Spleen (tissue), 11 donors: ENCODE results near the gene MCTP1. TPM values are rescaled to one million over a fixed set of nuclear protein-coding genes. Genes with fewer than 3 reads are reported as not detected.

Source experiments
- DNase-seq: peaks from one replicate; pipeline ENCODE4 v3.0.0-alpha.2; 2020
- H3K27ac ChIP-seq, 8 donors: fragments of 200-600 bp; sonication (generic) in 7 of 8; 1 replicate in 4 of 8; 2 replicates in 4 of 8; pipeline versions ENCODE4 v1.5.0 to v1.8.0; 2016 to 2021; ENCODE audit warnings: inconsistent platforms in 4 of 8, mild to moderate bottlenecking in 4 of 8, moderate library complexity in 1 of 8
- H3K27me3 ChIP-seq, 7 donors: fragments of 200-600 bp; sonication (generic) in 6 of 7; replicated peaks in 1 of 7; 1 replicate in 4 of 7; 2 replicates in 3 of 7; pipeline versions ENCODE4 v1.5.0 to v1.8.0; 2016 to 2021; ENCODE audit warnings: inconsistent platforms in 3 of 7, mild to moderate bottlenecking in 1 of 7
- H3K36me3 ChIP-seq, 6 donors: fragments of 200-600 bp; sonication (generic) in 5 of 6; 1 replicate in 4 of 6; 2 replicates in 2 of 6; pipeline versions ENCODE4 v1.5.0 to v1.8.0; 2016 to 2021; ENCODE audit warnings: inconsistent platforms in 2 of 6
- H3K4me1 ChIP-seq, 6 donors: fragments of 200-600 bp; sonication (generic) in 5 of 6; 1 replicate in 3 of 6; 2 replicates in 3 of 6; pipeline versions ENCODE4 v1.5.0 to v1.8.0; 2016 to 2021; ENCODE audit warnings: inconsistent platforms in 3 of 6
- H3K4me3 ChIP-seq, 8 donors: fragments of 200-600 bp; sonication (generic) in 7 of 8; 1 replicate in 4 of 8; 2 replicates in 4 of 8; pipeline versions ENCODE4 v1.5.0 to v1.8.0; 2016 to 2021; ENCODE audit warnings: inconsistent platforms in 4 of 8, mild to moderate bottlenecking in 4 of 8, moderate library complexity in 2 of 8
- H3K9me3 ChIP-seq, 8 donors: fragments of 200-600 bp; sonication (generic) in 7 of 8; 1 replicate in 4 of 8; 2 replicates in 4 of 8; pipeline versions ENCODE4 v1.5.0 to v1.8.0; 2016 to 2021; ENCODE audit warnings: inconsistent platforms in 4 of 8
- POLR2A ChIP-seq, 3 donors: fragments of 450-650 bp; IDR thresholded peaks; one replicate each; pipeline ENCODE4 v1.5.1; 2017; ENCODE audit warnings: antibody characterized with exemption in 3 of 3, mild to moderate bottlenecking in 1 of 3
- POLR2AphosphoS5 ChIP-seq, 3 donors: sonication (generic); formaldehyde crosslinking; IDR thresholded peaks; one replicate each; pipeline ENCODE4 v1.5.1; 2017; ENCODE audit warnings: antibody characterized with exemption in 3 of 3
- WGBS, 5 donors: extraction: QIAGEN DNeasy Blood & Tissue Kit in 3 of 5; methylation state at CpG; one replicate each; pipeline versions ENCODE4 v1.1.5 to v1.1.7; 2013 to 2018; 5-methylcytosine and 5-hydroxymethylcytosine counted together
- intact Hi-C: fragments of 100-400 bp; cut with DNase I; formaldehyde crosslinking; loops from one replicate; pipeline ENCODE4 v1.15.0; 2023; ENCODE audit warnings: low total_unique reads
- polyA plus RNA-seq, 3 donors: library from polyadenylated mRNA; stranded (reverse); fragments of 200-250 nt; gene quantifications; one replicate each; pipeline ENCODE4 v1.2.1, GENCODE V29; 2013
- total RNA-seq, 7 donors: library from RNA; depleted of rRNA in 3 of 7; stranded (reverse); fragments of >200 nt in 3 of 7; fragmentation: NEBNext Ultra II Directional in 4 of 7; extraction: Animal tissue kit (Norgen Biotek cat#: 25700) in 4 of 7; gene quantifications; one replicate each; pipeline versions ENCODE4 v1.1.0 to v1.2.1, GENCODE V29; 2016 to 2021
- TF ChIP-seq, protein P1 (sequence below), 11 experiments: fragments of 200-600 bp in 7 of 11; fragments of 450-650 bp in 4 of 11; sonication (generic) in 4 of 11; IDR thresholded peaks in 8 of 11; conservative IDR thresholded peaks in 3 of 11; 1 replicate in 7 of 11; 2 replicates in 4 of 11; pipeline versions ENCODE4 v1.4.0 to v1.8.0; 2016 to 2021; ENCODE audit warnings: antibody characterized with exemption in 11 of 11, inconsistent platforms in 4 of 11, mild to moderate bottlenecking in 1 of 11
- donor health status: healthy with polysubstance abuse.
- donor health status: DM: no; HTN: no; CAD: no; lungs with moderate emphysema.
- donor health status: DM: no; HTN: no; CAD: no.
- donor health status: Bipolar disorder and iron deficiency.
- donor health status: healthy.
- donor health status: DM: no; HTN: no; CAD: no.
- donor health status: DM: yes; HTN: yes; CAD: no.

The MCTP1 gene
- total and polyA plus RNA-seq, 10 donors, result 1.2 to 57.2 (median 29.4) TPM

DNA sequence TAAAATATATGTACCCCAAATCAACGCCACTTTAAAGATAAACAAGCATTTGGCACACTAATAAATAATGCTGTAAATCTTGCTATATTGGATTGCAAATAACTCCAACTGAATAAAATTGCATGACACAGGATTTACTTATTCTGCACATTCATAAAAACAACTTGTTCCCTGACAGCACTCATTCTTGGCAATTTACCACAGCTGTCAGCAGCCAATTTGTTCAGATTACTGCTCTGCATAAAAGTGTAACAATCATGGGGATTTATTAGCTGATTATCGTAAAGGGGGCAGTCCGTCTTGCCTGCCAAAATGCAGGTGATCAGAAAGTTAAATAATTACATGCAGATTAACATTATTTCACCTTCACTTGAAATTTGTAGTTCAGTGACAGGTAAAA, 381.2 kb downstream of the MCTP1 start:
- Histone ChIP-seq H3K27ac (no peak overlapping the region), H3K9me3 (no peaks in the 10 kb centered on the region), H3K4me1 (no peaks in the 10 kb centered on the region), H3K36me3 (peaks cover 0 to 57% (median 0%) of the 10 kb centered on the region in 6 donors), H3K4me3 (no peak overlapping the region), H3K27me3 (no peaks in the 10 kb centered on the region)
- intact Hi-C loops, result no loop called here
- no peak for DNase-seq
- WGBS, 5 donors, result 75 to 92% (median 87%) methylated on average over 3 of the region's 3 CpGs
- TF ChIP-seq POLR2A (IDR thresholded peaks at IDR 0.05) (no peak), POLR2AphosphoS5 (IDR thresholded peaks at IDR 0.05) (no peak)
- TF ChIP-seq, protein P1, sequence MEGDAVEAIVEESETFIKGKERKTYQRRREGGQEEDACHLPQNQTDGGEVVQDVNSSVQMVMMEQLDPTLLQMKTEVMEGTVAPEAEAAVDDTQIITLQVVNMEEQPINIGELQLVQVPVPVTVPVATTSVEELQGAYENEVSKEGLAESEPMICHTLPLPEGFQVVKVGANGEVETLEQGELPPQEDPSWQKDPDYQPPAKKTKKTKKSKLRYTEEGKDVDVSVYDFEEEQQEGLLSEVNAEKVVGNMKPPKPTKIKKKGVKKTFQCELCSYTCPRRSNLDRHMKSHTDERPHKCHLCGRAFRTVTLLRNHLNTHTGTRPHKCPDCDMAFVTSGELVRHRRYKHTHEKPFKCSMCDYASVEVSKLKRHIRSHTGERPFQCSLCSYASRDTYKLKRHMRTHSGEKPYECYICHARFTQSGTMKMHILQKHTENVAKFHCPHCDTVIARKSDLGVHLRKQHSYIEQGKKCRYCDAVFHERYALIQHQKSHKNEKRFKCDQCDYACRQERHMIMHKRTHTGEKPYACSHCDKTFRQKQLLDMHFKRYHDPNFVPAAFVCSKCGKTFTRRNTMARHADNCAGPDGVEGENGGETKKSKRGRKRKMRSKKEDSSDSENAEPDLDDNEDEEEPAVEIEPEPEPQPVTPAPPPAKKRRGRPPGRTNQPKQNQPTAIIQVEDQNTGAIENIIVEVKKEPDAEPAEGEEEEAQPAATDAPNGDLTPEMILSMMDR (IDR thresholded peaks at IDR 0.05 in 8 of 11, conservative IDR thresholded peaks at IDR 0.05 in 3 of 11), result no peak

DNA sequence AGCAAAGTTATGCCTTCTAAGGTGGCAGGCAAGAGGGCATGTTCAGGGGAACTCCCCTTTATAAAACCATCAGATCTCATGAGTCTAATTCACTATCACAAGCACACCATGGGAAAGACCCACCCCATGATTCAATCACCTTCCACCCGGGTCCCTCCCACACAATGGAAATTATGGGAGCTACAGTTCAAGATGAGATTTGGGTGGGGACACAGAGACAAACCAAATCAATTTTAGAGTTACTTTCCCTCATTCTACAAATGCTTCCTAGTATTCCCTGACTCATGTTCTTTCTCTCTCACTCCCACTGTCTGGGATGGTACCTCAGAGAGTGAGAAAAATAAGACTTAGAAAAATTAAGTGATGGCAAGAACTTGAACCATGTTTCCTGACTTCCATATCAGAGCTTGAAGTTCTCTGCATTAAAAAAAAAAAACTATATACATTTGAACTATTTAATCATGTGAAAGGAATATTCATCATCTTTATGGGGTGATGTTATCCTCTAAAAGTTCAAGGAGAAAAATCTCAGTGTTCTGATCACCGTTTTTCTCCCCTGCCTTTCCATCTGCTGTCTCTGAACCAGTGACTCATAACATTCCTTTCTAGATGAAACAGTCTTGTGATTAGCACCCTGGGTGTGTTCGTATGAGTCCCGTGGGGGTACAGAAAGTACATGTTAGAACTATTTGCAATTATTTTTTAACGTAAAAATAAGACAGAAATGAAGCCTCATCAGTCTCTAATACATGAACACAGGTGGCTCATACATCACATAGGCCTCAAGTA, 383.5 kb downstream of the MCTP1 start:
- TF ChIP-seq POLR2A (IDR thresholded peaks at IDR 0.05), result no peak
- TF ChIP-seq POLR2AphosphoS5 (IDR thresholded peaks at IDR 0.05), result no peak
- TF ChIP-seq, protein P1 (IDR thresholded peaks at IDR 0.05 in 8 of 11, conservative IDR thresholded peaks at IDR 0.05 in 3 of 11), result no peak
- H3K9me3 ChIP-seq, result no peaks in the 10 kb centered on the region
- H3K27me3 ChIP-seq, result no peaks in the 10 kb centered on the region
- no peak for DNase-seq
- intact Hi-C loops, result no loop called here
- H3K27ac ChIP-seq, result no peak overlapping the region
- 63 to 78% (median 70%) methylated on average over 5 of the region's 5 CpGs for WGBS, 5 donors
- H3K4me1 ChIP-seq, result no peaks in the 10 kb centered on the region
- no peak overlapping the region for H3K4me3 ChIP-seq
- H3K36me3 ChIP-seq, result peaks cover 0 to 41% (median 0%) of the 10 kb centered on the region in 6 donors

DNA sequence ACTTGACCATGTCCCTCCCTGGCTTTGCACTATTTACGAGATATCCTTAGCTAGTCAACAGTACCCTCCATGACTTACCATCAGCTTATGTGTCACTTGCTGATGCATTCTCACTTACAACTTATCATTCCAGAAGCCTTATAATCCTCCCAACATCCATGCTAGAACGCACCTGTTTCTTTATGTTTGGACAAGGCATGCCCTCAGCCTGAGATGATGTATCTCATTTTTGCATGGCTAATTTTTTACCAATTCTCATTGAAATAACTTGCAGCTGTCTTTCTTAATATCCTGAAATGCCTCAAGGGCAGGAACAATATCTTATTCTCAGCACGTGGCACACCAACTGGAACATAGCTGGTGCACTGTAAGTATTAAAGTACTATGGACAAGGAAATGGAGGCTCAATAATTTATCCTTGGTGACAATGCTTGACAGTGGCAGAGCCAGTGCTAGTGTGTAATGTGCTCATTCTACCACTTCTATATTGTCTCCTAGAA, 384.8 kb downstream of the MCTP1 start:
- H3K9me3 ChIP-seq, result no peaks in the 10 kb centered on the region
- no peak for DNase-seq
- peaks cover 0 to 28% (median 0%) of the 10 kb centered on the region in 6 donors for H3K36me3 ChIP-seq
- intact Hi-C loops, result no loop called here
- no peak overlapping the region for H3K27ac ChIP-seq
- no peaks in the 10 kb centered on the region for H3K27me3 ChIP-seq
- 76 to 92% (median 90%) methylated on average over 3 of the region's 3 CpGs for WGBS, 5 donors
- TF ChIP-seq POLR2AphosphoS5 (IDR thresholded peaks at IDR 0.05) (no peak), POLR2A (IDR thresholded peaks at IDR 0.05) (no peak)
- TF ChIP-seq, protein P1 (IDR thresholded peaks at IDR 0.05 in 8 of 11, conservative IDR thresholded peaks at IDR 0.05 in 3 of 11), result no peak
- H3K4me1 ChIP-seq, result no peaks in the 10 kb centered on the region
- H3K4me3 ChIP-seq, result no peak overlapping the region

DNA sequence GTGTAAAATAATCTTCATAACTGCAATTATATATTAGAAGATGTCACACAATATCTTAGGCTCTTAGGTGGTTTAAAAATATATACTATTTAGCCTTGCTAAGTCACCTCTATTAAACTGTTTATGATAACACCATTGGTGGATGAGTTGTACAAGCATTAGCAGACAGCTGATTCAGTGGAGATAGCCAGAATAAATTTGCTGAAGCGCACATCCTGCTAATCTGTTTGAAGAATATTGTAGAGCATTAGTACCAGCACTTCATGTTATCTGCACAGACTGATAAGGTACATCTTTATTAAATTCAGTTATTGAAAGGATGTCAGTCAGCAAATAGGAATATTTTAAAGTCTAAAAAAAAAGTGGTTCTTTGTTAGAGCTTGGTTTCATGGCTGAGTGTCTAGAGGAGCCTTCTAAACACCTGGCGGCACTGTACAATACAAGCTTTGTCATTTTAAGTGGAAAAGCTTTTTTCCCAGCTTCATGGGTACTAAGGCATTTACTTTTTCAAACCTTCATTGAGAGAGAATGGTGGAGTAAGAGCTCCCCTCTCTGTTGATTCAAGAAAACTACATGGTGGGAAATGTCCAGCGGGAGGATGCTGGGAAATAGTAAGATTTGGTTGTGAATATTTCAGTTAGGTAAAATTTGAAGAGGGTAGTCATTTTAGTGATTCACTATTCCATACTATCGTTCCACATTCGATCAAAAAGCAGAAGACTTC, 391.3 kb downstream of the MCTP1 start:
- H3K27me3 ChIP-seq, result peaks cover 0 to 2% (median 0%) of the 10 kb centered on the region in 7 donors
- no peak overlapping the region for H3K27ac ChIP-seq
- WGBS, 5 donors, result 69 to 81% (median 75%) methylated on average over 5 of the region's 5 CpGs
- H3K4me3 ChIP-seq, result no peak overlapping the region
- H3K36me3 ChIP-seq, result peaks cover 0 to 38% (median 0%) of the 10 kb centered on the region in 6 donors
- no peaks in the 10 kb centered on the region for H3K9me3 ChIP-seq
- DNase-seq, result no peak
- TF ChIP-seq POLR2AphosphoS5 (IDR thresholded peaks at IDR 0.05) (no peak), POLR2A (IDR thresholded peaks at IDR 0.05) (no peak)
- TF ChIP-seq, protein P1 (IDR thresholded peaks at IDR 0.05 in 8 of 11, conservative IDR thresholded peaks at IDR 0.05 in 3 of 11), result no peak
- intact Hi-C loops, result no loop called here
- no peaks in the 10 kb centered on the region for H3K4me1 ChIP-seq
